ENCODE data around the gene NAALADL2.

- no peak for TF ChIP-seq CTCF (IDR thresholded peaks at IDR 0.05 in 4 of 5, conservative IDR thresholded peaks at IDR 0.05 in 1 of 5)
- TF ChIP-seq POLR2A (IDR thresholded peaks at IDR 0.05): no peak
Measured at GRCh38 chr3:175383371-175383770, 524.2 kb downstream of the NAALADL2 start.

Measured in gastrocnemius medialis (tissue), 4 donors.